Choroid plexus epithelial cell (primary cell): ENCODE measurements around the gene NLRP8.

Experiments used
- DNase-seq: peaks from one replicate; pipeline ENCODE4 v3.0.0-alpha.2; 2010; ENCODE audit warnings: low read depth
- H3K4me3 ChIP-seq: 2 replicates; pipeline ENCODE4 v1.5.1; 2011; ENCODE audit warnings: low read depth, mild to moderate bottlenecking, control low read depth, low read length, moderate library complexity
- TF ChIP-seq, protein P1 (sequence below): conservative IDR thresholded peaks from 2 replicates; pipeline ENCODE4 v1.5.1; 2011; ENCODE audit warnings: low read depth, mild to moderate bottlenecking, control low read depth, inconsistent platforms, low read length, moderate library complexity

The NLRP8 gene

GRCh38 chr19:55947532-55947931 lies at the start of gene NLRP8:
NLRP8 (plus strand) TSS chr19:55947832.
- TF ChIP-seq, protein P1, sequence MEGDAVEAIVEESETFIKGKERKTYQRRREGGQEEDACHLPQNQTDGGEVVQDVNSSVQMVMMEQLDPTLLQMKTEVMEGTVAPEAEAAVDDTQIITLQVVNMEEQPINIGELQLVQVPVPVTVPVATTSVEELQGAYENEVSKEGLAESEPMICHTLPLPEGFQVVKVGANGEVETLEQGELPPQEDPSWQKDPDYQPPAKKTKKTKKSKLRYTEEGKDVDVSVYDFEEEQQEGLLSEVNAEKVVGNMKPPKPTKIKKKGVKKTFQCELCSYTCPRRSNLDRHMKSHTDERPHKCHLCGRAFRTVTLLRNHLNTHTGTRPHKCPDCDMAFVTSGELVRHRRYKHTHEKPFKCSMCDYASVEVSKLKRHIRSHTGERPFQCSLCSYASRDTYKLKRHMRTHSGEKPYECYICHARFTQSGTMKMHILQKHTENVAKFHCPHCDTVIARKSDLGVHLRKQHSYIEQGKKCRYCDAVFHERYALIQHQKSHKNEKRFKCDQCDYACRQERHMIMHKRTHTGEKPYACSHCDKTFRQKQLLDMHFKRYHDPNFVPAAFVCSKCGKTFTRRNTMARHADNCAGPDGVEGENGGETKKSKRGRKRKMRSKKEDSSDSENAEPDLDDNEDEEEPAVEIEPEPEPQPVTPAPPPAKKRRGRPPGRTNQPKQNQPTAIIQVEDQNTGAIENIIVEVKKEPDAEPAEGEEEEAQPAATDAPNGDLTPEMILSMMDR = no peak
- no peak for DNase-seq

GRCh38 chr19:55898911-55899310 lies 48.7 kb upstream of the NLRP8 start:
- no peak overlapping the region for H3K4me3 ChIP-seq
- TF ChIP-seq, protein P1 = no peak
- no peak for DNase-seq

More at GRCh38 chr19:55947532-55947931, at the start of gene NLRP8:
- H3K4me3 ChIP-seq = no peak within 1 kb of the TSS

- no peak for DNase-seq
Observed at GRCh38 chr19:55901369-55902079, 46.1 kb upstream of the NLRP8 start.

GRCh38 chr19:55902080-55902751 lies 45.4 kb upstream of the NLRP8 start:
- no peak for DNase-seq
- no peak overlapping the region for H3K4me3 ChIP-seq
- TF ChIP-seq, protein P1 = no peak

More at GRCh38 chr19:55901369-55902079, 46.1 kb upstream of the NLRP8 start:
- no peak overlapping the region for H3K4me3 ChIP-seq
- TF ChIP-seq, protein P1 = no peak

GRCh38 chr19:55907286-55907685 lies 40.3 kb upstream of the NLRP8 start:
- no peak for DNase-seq
- TF ChIP-seq, protein P1 = no peak
- no peak overlapping the region for H3K4me3 ChIP-seq

DNA sequence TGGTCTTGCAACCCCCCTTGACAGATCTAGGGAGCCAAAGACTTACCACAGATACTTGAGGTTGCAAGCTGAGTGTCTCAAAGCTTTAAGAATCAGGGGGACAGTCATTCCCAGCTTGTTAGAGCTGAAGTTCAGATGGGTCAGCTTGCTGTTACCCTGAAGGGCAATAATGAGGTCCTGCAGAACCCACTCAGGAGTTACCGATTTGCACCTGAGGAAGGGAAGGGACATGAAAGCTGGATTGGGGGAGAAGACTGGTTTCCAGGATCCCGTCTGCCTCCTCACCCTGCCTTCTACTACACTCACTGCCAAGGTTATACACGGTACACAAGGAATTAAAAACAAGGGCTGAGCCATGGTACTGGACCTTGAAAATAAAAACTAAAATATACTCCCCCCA lies 39.9 kb upstream of the NLRP8 start:
- H3K4me3 ChIP-seq = no peak overlapping the region
- TF ChIP-seq, protein P1 = no peak

More for the DNA sequence above, 39.9 kb upstream of the NLRP8 start:
- no peak for DNase-seq
